Esophagus squamous epithelium (tissue), 5 donors: ENCODE data around the gene HDAC11. TPM values are rescaled to one million over a fixed set of nuclear protein-coding genes. Genes with fewer than 3 reads are reported as not detected.
"Not testable (repeated sequence)": the region's sequence is repeated elsewhere in the genome, so short reads cannot be mapped to it uniquely, and the experiment has no call there.

ENCODE experiments used
- DNase-seq: peaks from one replicate; lab custom pipeline; 2025; lab: John Stamatoyannopoulos, UW
- H3K27ac ChIP-seq, 4 donors: fragments of 200-600 bp; sonication (generic); one replicate each; pipeline ENCODE4 v1.5.1; 2016 to 2019; ENCODE audit warnings: mild to moderate bottlenecking in 1 of 4
- H3K27me3 ChIP-seq, 4 donors: fragments of 200-600 bp; sonication (generic); 1 replicate in 3 of 4; 2 replicates in 1 of 4; pipeline versions ENCODE4 v1.5.1 to v1.6.0; 2017 to 2021; ENCODE audit warnings: antibody characterized with exemption in 1 of 4
- H3K36me3 ChIP-seq, 3 donors: fragments of 200-600 bp; sonication (generic); one replicate each; pipeline ENCODE4 v1.5.1; 2016 to 2019
- H3K4me1 ChIP-seq, 3 donors: fragments of 200-600 bp; sonication (generic); one replicate each; pipeline ENCODE4 v1.5.1; 2017 to 2019
- H3K4me3 ChIP-seq, 4 donors: fragments of 200-600 bp; sonication (generic); 1 replicate in 3 of 4; 2 replicates in 1 of 4; pipeline ENCODE4 v1.5.1; 2016 to 2019; ENCODE audit warnings: mild to moderate bottlenecking in 2 of 4, moderate library complexity in 1 of 4
- H3K9me3 ChIP-seq, 3 donors: fragments of 200-600 bp; sonication (generic); one replicate each; pipeline ENCODE4 v1.5.1; 2016 to 2019
- POLR2A ChIP-seq, 4 donors: fragments of 450-650 bp; IDR thresholded peaks; one replicate each; pipeline ENCODE4 v1.6.1; 2017; ENCODE audit warnings: antibody characterized with exemption in 4 of 4, mild to moderate bottlenecking in 4 of 4, moderate library complexity in 3 of 4
- WGBS, 2 donors: methylation state at CpG; one replicate each; pipeline ENCODE4 v1.1.5; 2018; 5-methylcytosine and 5-hydroxymethylcytosine counted together
- intact Hi-C: fragments of 100-400 bp; cut with DNase I; formaldehyde crosslinking; loops from one replicate; pipeline ENCODE4 v1.15.0; 2022
- total RNA-seq, 4 donors: library from RNA; depleted of rRNA; stranded (reverse); fragments of >200 nt; gene quantifications; one replicate each; pipeline ENCODE4 v1.1.0, GENCODE V29; 2016
- TF ChIP-seq, protein P1 (sequence below), 6 experiments: fragments of 450-650 bp in 4 of 6; fragments of 200-600 bp in 2 of 6; sonication (generic) in 2 of 6; IDR thresholded peaks; one replicate each; pipeline ENCODE4 v1.5.1; 2016 to 2019; ENCODE audit warnings: antibody characterized with exemption in 6 of 6, mild to moderate bottlenecking in 4 of 6, moderate library complexity in 4 of 6
- donor health status: DM: yes; HTN: yes; CAD: no.

HDAC11 gene, protein sequence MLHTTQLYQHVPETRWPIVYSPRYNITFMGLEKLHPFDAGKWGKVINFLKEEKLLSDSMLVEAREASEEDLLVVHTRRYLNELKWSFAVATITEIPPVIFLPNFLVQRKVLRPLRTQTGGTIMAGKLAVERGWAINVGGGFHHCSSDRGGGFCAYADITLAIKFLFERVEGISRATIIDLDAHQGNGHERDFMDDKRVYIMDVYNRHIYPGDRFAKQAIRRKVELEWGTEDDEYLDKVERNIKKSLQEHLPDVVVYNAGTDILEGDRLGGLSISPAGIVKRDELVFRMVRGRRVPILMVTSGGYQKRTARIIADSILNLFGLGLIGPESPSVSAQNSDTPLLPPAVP
- 10 to 100 TPM in 3 of 4 donors, 1 to 10 TPM in 1; 8.1 to 25.4 (median 12.3) TPM for total RNA-seq

DNA sequence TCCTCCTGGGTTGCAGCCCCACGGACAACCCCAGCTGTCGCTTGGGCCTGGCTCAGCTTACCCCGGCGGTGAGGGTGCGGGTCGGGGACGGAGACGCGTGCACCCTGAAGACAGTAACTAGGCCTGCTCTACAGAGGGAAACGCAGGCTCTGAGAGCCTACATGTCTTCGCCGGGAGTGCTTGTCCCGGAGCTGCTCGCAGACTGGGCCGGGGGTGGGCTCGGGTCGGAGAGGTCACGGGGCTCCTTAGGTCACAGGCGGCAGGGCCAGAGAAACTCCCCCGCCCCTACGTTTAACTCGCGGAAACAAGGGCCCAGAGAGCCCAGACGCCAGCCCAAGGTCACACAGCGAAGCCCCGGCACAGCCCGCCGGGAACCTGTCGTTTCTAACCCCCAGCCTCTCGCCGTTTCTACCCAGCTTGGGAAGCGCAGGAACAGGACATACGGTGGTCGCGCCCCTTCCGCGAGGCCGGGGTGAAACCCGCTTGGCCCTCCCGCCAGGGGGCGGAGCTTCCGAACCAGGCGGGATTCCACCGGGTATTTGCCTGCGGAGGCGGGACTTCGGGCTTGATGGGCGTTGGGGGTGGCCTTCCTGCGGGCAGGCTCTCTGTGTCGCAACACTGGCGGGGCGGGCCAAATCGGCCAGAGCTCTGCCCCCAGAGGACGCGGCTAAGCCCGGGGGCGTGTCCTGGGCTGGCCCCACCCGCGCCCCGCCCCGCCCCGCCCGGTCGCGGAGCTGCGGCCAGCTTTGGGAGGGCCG is at the start of gene HDAC11:
HDAC11 (plus strand) TSS at position 725 of the 758 bp plus-strand sequence. CDS start 42 bp downstream, outside the sequence.
- no peaks in the 10 kb centered on the region for H3K27me3 ChIP-seq
- peak within 1 kb of the TSS; percentile 95 to 99 (median 96) for H3K27ac ChIP-seq
- H3K9me3 ChIP-seq: no peaks in the 10 kb centered on the region
- peaks cover 23 to 68% (median 28%) of the 10 kb centered on the region in 3 donors for H3K4me1 ChIP-seq
- H3K4me3 ChIP-seq: peak within 1 kb of the TSS; percentile 69 to 91 (median 85)
- DNase-seq: peak; percentile 81
- WGBS, 2 donors: no CpG with 5 or more reads among the region's 67 CpGs
- peak in 3 of 4 donors; percentile 66 to 87 (median 68) for TF ChIP-seq POLR2A (IDR thresholded peaks at IDR 0.05)
- TF ChIP-seq, protein P1, sequence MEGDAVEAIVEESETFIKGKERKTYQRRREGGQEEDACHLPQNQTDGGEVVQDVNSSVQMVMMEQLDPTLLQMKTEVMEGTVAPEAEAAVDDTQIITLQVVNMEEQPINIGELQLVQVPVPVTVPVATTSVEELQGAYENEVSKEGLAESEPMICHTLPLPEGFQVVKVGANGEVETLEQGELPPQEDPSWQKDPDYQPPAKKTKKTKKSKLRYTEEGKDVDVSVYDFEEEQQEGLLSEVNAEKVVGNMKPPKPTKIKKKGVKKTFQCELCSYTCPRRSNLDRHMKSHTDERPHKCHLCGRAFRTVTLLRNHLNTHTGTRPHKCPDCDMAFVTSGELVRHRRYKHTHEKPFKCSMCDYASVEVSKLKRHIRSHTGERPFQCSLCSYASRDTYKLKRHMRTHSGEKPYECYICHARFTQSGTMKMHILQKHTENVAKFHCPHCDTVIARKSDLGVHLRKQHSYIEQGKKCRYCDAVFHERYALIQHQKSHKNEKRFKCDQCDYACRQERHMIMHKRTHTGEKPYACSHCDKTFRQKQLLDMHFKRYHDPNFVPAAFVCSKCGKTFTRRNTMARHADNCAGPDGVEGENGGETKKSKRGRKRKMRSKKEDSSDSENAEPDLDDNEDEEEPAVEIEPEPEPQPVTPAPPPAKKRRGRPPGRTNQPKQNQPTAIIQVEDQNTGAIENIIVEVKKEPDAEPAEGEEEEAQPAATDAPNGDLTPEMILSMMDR (IDR thresholded peaks at IDR 0.05): peak; percentile 28 to 74 (median 56)
- peaks cover 0 to 12% (median 0%) of the 10 kb centered on the region in 3 donors for H3K36me3 ChIP-seq
- intact Hi-C loops: no loop called here

DNA sequence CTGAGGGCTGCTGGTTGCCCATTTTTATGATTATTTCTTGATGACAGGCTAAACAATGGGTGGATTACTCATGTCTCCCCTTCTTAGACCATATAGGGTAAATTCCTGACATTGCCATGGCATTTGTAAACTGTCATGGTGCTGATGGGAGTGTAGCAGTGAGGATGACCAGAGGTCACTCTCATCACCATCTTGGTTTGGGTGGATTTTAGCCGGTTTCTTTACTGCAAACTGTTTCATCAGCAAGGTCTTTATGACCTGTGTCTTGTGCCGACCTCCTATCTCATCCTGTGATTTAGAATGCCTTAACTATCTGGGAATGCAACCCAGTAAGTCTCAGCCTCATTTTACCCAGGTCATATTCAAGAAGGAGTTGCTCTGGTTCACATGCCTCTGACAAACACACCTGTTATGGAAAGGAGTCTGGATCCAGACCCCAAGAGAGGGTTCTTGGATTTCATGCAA is 49.7 kb upstream of the HDAC11 start:
- H3K4me3 ChIP-seq, H3K36me3 ChIP-seq, intact Hi-C loops, H3K9me3 ChIP-seq, H3K4me1 ChIP-seq, DNase-seq, H3K27ac ChIP-seq, H3K27me3 ChIP-seq: not testable (repeated sequence)
- WGBS, 2 donors: 82 to 84% methylated on average over 1 to 2 of the region's 2 CpGs

DNA sequence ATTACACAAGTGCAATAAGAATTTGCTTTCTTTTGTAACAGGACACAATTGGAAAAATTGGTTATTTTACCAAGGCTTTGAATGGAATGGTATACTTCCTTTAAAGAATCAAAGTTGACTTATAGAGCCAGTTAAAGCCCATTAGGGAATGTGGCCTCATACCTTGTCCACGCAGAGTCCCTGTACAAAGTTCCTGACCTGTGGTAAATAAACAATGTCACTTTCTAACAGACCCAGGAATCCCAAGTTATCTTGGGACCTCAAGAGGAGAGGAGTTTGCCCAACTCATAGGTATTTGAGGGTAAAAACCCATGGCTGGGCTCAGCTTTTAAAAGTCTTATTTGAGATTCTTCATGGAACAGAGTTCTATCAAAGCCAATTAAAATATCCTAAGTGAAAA is 48.0 kb upstream of the HDAC11 start:
- H3K27ac ChIP-seq: no peak overlapping the region
- intact Hi-C loops: no loop called here
- TF ChIP-seq, protein P1 (IDR thresholded peaks at IDR 0.05): no peak
- TF ChIP-seq POLR2A (IDR thresholded peaks at IDR 0.05): no peak
- DNase-seq: no peak
- H3K4me1 ChIP-seq: peaks cover 0 to 3% (median 0%) of the 10 kb centered on the region in 3 donors
- WGBS, 2 donors: 47 to 87% methylated on average over 1 of the region's 1 CpG
- H3K27me3 ChIP-seq: no peaks in the 10 kb centered on the region
- no peaks in the 10 kb centered on the region for H3K9me3 ChIP-seq
- no peaks in the 10 kb centered on the region for H3K36me3 ChIP-seq
- H3K4me3 ChIP-seq: no peak overlapping the region

DNA sequence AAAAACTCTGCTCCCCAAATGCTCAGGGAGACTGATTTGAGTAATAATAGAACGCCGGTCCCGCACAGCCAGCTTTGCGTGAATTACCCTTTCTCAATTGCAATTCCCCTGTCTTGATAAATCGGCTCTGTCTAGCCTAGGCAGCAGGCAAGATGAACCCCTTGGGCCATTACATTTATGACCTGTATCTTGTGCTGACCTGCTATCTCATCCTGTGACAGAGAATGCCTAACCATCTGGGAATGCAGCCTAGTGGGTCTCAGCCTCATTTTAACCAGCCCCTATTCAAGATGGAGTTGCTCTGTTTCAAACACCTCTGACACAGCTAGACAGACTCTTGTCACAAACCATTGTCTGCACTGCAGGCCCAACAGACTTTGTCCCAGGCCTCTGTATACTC is 46.2 kb upstream of the HDAC11 start:
- DNase-seq: no peak
- H3K36me3 ChIP-seq: no peaks in the 10 kb centered on the region
- no peaks in the 10 kb centered on the region for H3K9me3 ChIP-seq
- TF ChIP-seq POLR2A (IDR thresholded peaks at IDR 0.05): no peak
- TF ChIP-seq, protein P1 (IDR thresholded peaks at IDR 0.05): no peak
- no peak overlapping the region for H3K4me3 ChIP-seq
- intact Hi-C loops: no loop called here
- no peak overlapping the region for H3K27ac ChIP-seq
- H3K27me3 ChIP-seq: peaks cover 0 to 8% (median 0%) of the 10 kb centered on the region in 4 donors
- 86 to 98% methylated on average over 5 of the region's 5 CpGs for WGBS, 2 donors
- no peaks in the 10 kb centered on the region for H3K4me1 ChIP-seq

DNA sequence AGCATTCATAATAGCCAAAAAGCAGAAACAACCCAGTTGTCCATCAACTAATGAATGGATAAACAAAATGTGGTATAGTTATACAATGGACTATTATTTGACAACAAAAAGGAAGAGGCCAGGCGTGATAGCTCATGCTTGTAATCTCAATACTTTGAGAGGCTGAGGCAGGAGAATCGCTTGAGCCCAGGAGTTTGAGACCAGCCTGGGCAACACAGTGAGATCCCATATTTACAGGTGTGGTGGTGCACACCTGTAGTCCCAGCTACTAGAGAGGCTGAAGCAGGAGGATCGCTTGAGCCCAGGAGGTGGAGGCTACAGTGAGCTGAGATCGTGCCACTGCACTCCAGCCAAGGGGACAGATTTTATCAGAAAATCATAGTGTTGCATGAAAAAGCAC is 43.9 kb upstream of the HDAC11 start:
- H3K4me1 ChIP-seq, H3K27ac ChIP-seq, H3K36me3 ChIP-seq, intact Hi-C loops, H3K27me3 ChIP-seq, H3K9me3 ChIP-seq, H3K4me3 ChIP-seq, DNase-seq: not testable (repeated sequence)
- 77 to 91% methylated on average over 4 of the region's 4 CpGs for WGBS, 2 donors
